Activated CD4-positive, alpha-beta T cell treated with anti-CD3 and anti-CD28 coated beads for 48 hours (primary cell): ENCODE data around the gene OR51B6.
"Not testable (repeated sequence)": the region's sequence is repeated elsewhere in the genome, so short reads cannot be mapped to it uniquely, and the experiment has no call there.

Experiments used
- DNase-seq: peaks from one replicate; pipeline ENCODE4 v3.0.0-alpha.2; 2020

Gene OR51B6

GRCh38 chr11:5351208-5351607 is at the start of gene OR51B6:
Gene OR51B6 (plus strand): TSS chr11:5351508. CDS start chr11:5351508, 0 bp downstream.
- no peak for DNase-seq

- no peak for DNase-seq
Measured at GRCh38 chr11:5301846-5302245, 49.5 kb upstream of the OR51B6 start, which contains the start of gene OR51B4. Gene OR51B4 (minus strand): TSS chr11:5301946. CDS start chr11:5301946, 0 bp downstream.

GRCh38 chr11:5303626-5304025 is 47.7 kb upstream of the OR51B6 start:
- no peak for DNase-seq

- DNase-seq, result no peak
Measured at GRCh38 chr11:5304046-5304445, 47.3 kb upstream of the OR51B6 start.

GRCh38 chr11:5307256-5308019 is 43.9 kb upstream of the OR51B6 start:
- DNase-seq, result no peak

- DNase-seq, result no peak
Measured at GRCh38 chr11:5310423-5310822, 40.9 kb upstream of the OR51B6 start.

GRCh38 chr11:5313326-5314023 is 37.8 kb upstream of the OR51B6 start:
- not testable (repeated sequence) for DNase-seq

GRCh38 chr11:5317292-5317691 is 34.0 kb upstream of the OR51B6 start:
- no peak for DNase-seq

GRCh38 chr11:5324197-5324596 is 27.1 kb upstream of the OR51B6 start, which contains the start of gene OR51B2:
Gene OR51B2 (minus strand): TSS chr11:5324297. CDS start chr11:5324297, 0 bp downstream.
- DNase-seq, result no peak

- DNase-seq, result no peak
Measured at GRCh38 chr11:5335170-5335569, 16.1 kb upstream of the OR51B6 start.

GRCh38 chr11:5336331-5336730 is 15.0 kb upstream of the OR51B6 start:
- DNase-seq, result no peak

- not testable (repeated sequence) for DNase-seq
Measured at GRCh38 chr11:5337253-5337652, 14.1 kb upstream of the OR51B6 start.

GRCh38 chr11:5339771-5340322 is 11.5 kb upstream of the OR51B6 start:
- DNase-seq, result no peak

GRCh38 chr11:5343474-5344335 is 7.6 kb upstream of the OR51B6 start, which contains the start of gene OR51B5:
Gene OR51B5 (minus strand): TSS chr11:5343524. CDS start chr11:5343524, 0 bp downstream.
- DNase-seq, result no peak

- no peak for DNase-seq
Measured at GRCh38 chr11:5345831-5346230, 5.5 kb upstream of the OR51B6 start.

- no peak for DNase-seq
Measured at GRCh38 chr11:5348551-5349194, 2.6 kb upstream of the OR51B6 start.

- DNase-seq, result no peak
Measured at GRCh38 chr11:5349550-5349949, 1.8 kb upstream of the OR51B6 start.

GRCh38 chr11:5356031-5356430 is 4.7 kb downstream of the OR51B6 start:
- DNase-seq, result not testable (repeated sequence)

- DNase-seq, result no peak
Measured at GRCh38 chr11:5362017-5362625, 10.8 kb downstream of the OR51B6 start.

- no peak for DNase-seq
Measured at GRCh38 chr11:5363679-5364078, 12.4 kb downstream of the OR51B6 start.

GRCh38 chr11:5364214-5364613 is 12.9 kb downstream of the OR51B6 start:
- DNase-seq, result no peak

GRCh38 chr11:5366365-5366764 is 15.1 kb downstream of the OR51B6 start:
- not testable (repeated sequence) for DNase-seq
